GM12878 (cell line): ENCODE measurements around the gene PTCD3. TPM values are rescaled to one million over a fixed set of nuclear protein-coding genes. Genes with fewer than 3 reads are reported as not detected.

Source experiments
- ATAC-seq: fragments of 200-7000 bp; cut with Tn5 transposase; 3 replicates; pipeline ENCODE4 v1.9.1; 2020; ENCODE audit warnings: mild to moderate bottlenecking, moderate library complexity
- BruUV-seq: library from RNA; stranded (reverse); fragments of 400-500 nt; replicated peaks from 2 replicates; lab custom pipeline; 2021; lab: Mats Ljungman, UMichigan
- CTCF ChIA-PET: fragments of 300-600 bp; sonication (Branson Sonifier 250); formaldehyde crosslinking; extraction: SDS; loops from one replicate; lab custom pipeline; 2021; ENCODE audit warnings: inconsistent platforms; lab: Yijun Ruan, JAX
- POLR2A ChIA-PET: fragments of 350-600 bp; formaldehyde crosslinking; extraction: SDS; loops from one replicate; lab custom pipeline; 2021; ENCODE audit warnings: inconsistent platforms; lab: Charles Lee
- RAD21 ChIA-PET: fragments of 300-600 bp; sonication (Branson Sonifier 250); formaldehyde crosslinking; loops from one replicate; lab custom pipeline; 2023; ENCODE audit warnings: antibody characterized with exemption; ENCODE audit not compliant: unreplicated experiment; lab: Charles Lee
- SMC1A ChIA-PET: fragments of 300-600 bp; sonication (Branson Sonifier 250); formaldehyde crosslinking; loops from one replicate; lab custom pipeline; 2023; ENCODE audit not compliant: unreplicated experiment, uncharacterized antibody; lab: Charles Lee
- DNase-seq: peaks from one replicate; pipeline ENCODE4 v3.0.0-alpha.2; 2011; ENCODE audit warnings: low read depth, low spot score
- FAIRE-seq: peaks from 3 replicates; lab custom pipeline; 2011; peaks lifted over from hg19 to GRCh38; lab: Jason Lieb, UNC
- H2AFZ ChIP-seq: 2 replicates; pipeline ENCODE4 v1.6.0; 2011; ENCODE audit warnings: low read depth, low read length, control low read depth; ENCODE audit not compliant: control insufficient read depth
- H3K27ac ChIP-seq: 2 replicates; pipeline ENCODE4 v1.5.1; 2011; ENCODE audit warnings: control low read depth; ENCODE audit not compliant: control insufficient read depth, insufficient read depth
- H3K27me3 ChIP-seq, 2 experiments: replicated peaks in 1 of 2; 2 replicates each; pipeline versions ENCODE4 v1.6.0 to v1.6.1; 2011; ENCODE audit warnings: low read length in 1 of 2; ENCODE audit not compliant: control insufficient read depth in 2 of 2, insufficient read depth in 2 of 2
- H3K36me3 ChIP-seq, 2 experiments: 2 replicates each; pipeline ENCODE4 v1.5.1; 2011; ENCODE audit warnings: low read length in 1 of 2; ENCODE audit not compliant: control insufficient read depth in 2 of 2, insufficient read depth in 2 of 2
- H3K4me1 ChIP-seq: 2 replicates; pipeline ENCODE4 v1.6.1; 2011; ENCODE audit warnings: mild to moderate bottlenecking, low read length, moderate library complexity, mixed read lengths; ENCODE audit not compliant: control insufficient read depth, insufficient read depth
- H3K4me2 ChIP-seq: 2 replicates; pipeline ENCODE4 v1.6.0; 2011; ENCODE audit warnings: control low read depth; ENCODE audit not compliant: control insufficient read depth, insufficient read depth
- H3K4me3 ChIP-seq: fragments of 200-600 bp; sonication (generic); 2 replicates; pipeline ENCODE4 v1.5.1; 2016
- H3K79me2 ChIP-seq: 2 replicates; pipeline ENCODE4 v1.6.0; 2011; ENCODE audit warnings: low read length; ENCODE audit not compliant: control insufficient read depth, insufficient read depth
- H3K9ac ChIP-seq: 2 replicates; pipeline ENCODE4 v1.8.0; 2011; ENCODE audit warnings: low read length, control low read depth, mixed read lengths; ENCODE audit not compliant: control insufficient read depth, insufficient read depth
- H3K9me3 ChIP-seq: replicated peaks from 3 replicates; pipeline ENCODE4 v1.5.1; 2011; ENCODE audit warnings: mild to moderate bottlenecking, low read length; ENCODE audit not compliant: control insufficient read depth, insufficient read depth
- H4K20me1 ChIP-seq: 2 replicates; pipeline ENCODE4 v1.6.0; 2011; ENCODE audit not compliant: control insufficient read depth, insufficient read depth
- ATF7 ChIP-seq: fragments of 450-650 bp; IDR thresholded peaks from 2 replicates; pipeline ENCODE4 v1.6.1; 2016; ENCODE audit warnings: low read depth, mild to moderate bottlenecking
- CHD4 ChIP-seq: fragments of 200-600 bp; sonication (generic); IDR thresholded peaks from 2 replicates; pipeline ENCODE4 v1.6.1; 2016; ENCODE audit warnings: mild to moderate bottlenecking
- CTCF ChIP-seq, 3 experiments: IDR thresholded peaks in 2 of 3; conservative IDR thresholded peaks in 1 of 3; 2 replicates each; pipeline ENCODE4 v1.5.1; 2011; ENCODE audit warnings: low read depth in 3 of 3, low read length in 3 of 3, mild to moderate bottlenecking in 3 of 3, control low read depth in 2 of 3, moderate library complexity in 2 of 3, inconsistent platforms in 1 of 3, mixed read lengths in 1 of 3; ENCODE audit not compliant: control insufficient read depth in 2 of 3, insufficient read depth in 1 of 3; ENCODE audit errors: extremely low read depth in 1 of 3
- HDAC2 ChIP-seq: fragments of 200-600 bp; sonication (generic); IDR thresholded peaks from 2 replicates; pipeline ENCODE4 v1.6.1; 2017
- RAD21 ChIP-seq: IDR thresholded peaks from 2 replicates; pipeline ENCODE4 v1.6.1; 2011; ENCODE audit warnings: mild to moderate bottlenecking, low read depth, low read length, moderate library complexity; ENCODE audit not compliant: insufficient read depth
- ZNF622 ChIP-seq: fragments of 450-650 bp; IDR thresholded peaks from 2 replicates; pipeline ENCODE4 v1.6.1; 2017; ENCODE audit warnings: mild to moderate bottlenecking, inconsistent platforms
- WGBS: methylation state at CpG from one replicate; pipeline ENCODE4 v1.1.6; 2016; ENCODE audit warnings: low lambda C conversion rate; ENCODE audit not compliant: insufficient replicate concordance, insufficient coverage; ENCODE audit errors: missing lambda C conversion rate; 5-methylcytosine and 5-hydroxymethylcytosine counted together
- in situ Hi-C: fragments of 300-500 bp; cut with MboI; formaldehyde crosslinking; loops from 9 replicates; pipeline ENCODE4 v1.14.3; 2018; ENCODE audit warnings: mixed read lengths
- intact Hi-C: fragments of 100-400 bp; cut with micrococcal nuclease; formaldehyde crosslinking; loops from one replicate; pipeline ENCODE4 v1.14.2; 2022; ENCODE audit not compliant: unreplicated experiment
- polyA plus RNA-seq, 11 experiments: library from polyadenylated mRNA; depleted of rRNA in 4 of 11; unstranded in 6 of 11; stranded (reverse) in 5 of 11; fragments of >200 nt; fragmentation: Nextera tagmentation in 4 of 11; fragmentation: Illumina TruSeq in 1 of 11; extraction: Ambion mirVana in 4 of 11; extraction: Trizol in 1 of 11; gene quantifications; 1 replicate in 1 of 11; 2 replicates in 10 of 11; pipeline versions ENCODE4 v1.2.1 to v1.2.3, GENCODE V29; 2011 to 2016; ENCODE audit warnings: inconsistent platforms in 2 of 11, missing spikeins in 2 of 11, low read depth in 1 of 11
- total RNA-seq, 4 experiments: library from RNA; depleted of rRNA in 3 of 4; stranded (reverse); fragments of >200 nt in 3 of 4; fragmentation: Illumina TruSeq in 1 of 4; extraction: Trizol in 1 of 4; gene quantifications; 2 replicates each; pipeline versions ENCODE4 v1.2.1 to v1.2.3, GENCODE V29; 2013 to 2021

Gene PTCD3
- total and polyA plus RNA-seq, 10 of the 15 experiments (the other 5 are each of a cell fraction or from before 2014, with no cell fraction given) = 44.7 to 177 (median 127) TPM

- no peak for TF ChIP-seq ZNF622
- no peak for TF ChIP-seq ATF7
- peak; percentile 23 to 48 (median 44); a peak in 3 of 6 replicates for TF ChIP-seq CTCF (IDR thresholded peaks at IDR 0.05 in 2 of 3, conservative IDR thresholded peaks at IDR 0.05 in 1 of 3; ENCODE audit: control insufficient read depth in 2 of 3, extremely low read depth in 1 of 3, insufficient read depth in 1 of 3, low read depth in 3 of 3, low read length in 3 of 3)
- peak; percentile 26; the same call in 1 of the 2 replicates for TF ChIP-seq RAD21
- TF ChIP-seq CHD4 = no peak
- TF ChIP-seq HDAC2 = no peak
- TF ChIP-seq, all 136 proteins: peak for 2
- ChIA-PET POLR2A (no interaction called here), CTCF (interaction anchor here (0.5 to 3.9 kb wide), 18 partner anchors 8 to 342 kb away, joined by 3 to 12 read pairs (median 4); no protein-coding TSS in a partner anchor), RAD21 (interaction anchor here (0.7 to 1.3 kb wide), 4 partner anchors 8 to 261 kb away, joined by 3 to 4 read pairs (median 3); no protein-coding TSS in a partner anchor), SMC1A (interaction anchor here (0.9 to 1.7 kb wide), 6 partner anchors 16 to 411 kb away, joined by 3 to 4 read pairs (median 3); partner anchors contain the start of genes POLR1A and PTCD3)
- H3K27me3 ChIP-seq = no peaks in the 10 kb centered on the region
- in situ Hi-C loops (no loop called here), intact Hi-C loops (no loop called here)
- no peaks in the 10 kb centered on the region for H3K9me3 ChIP-seq
- no peak overlapping the region for H3K4me2 ChIP-seq
- no peaks in the 10 kb centered on the region for H3K79me2 ChIP-seq
- WGBS = 88% methylated on average over 14 of the region's 14 CpGs
- DNase-seq (no peak), FAIRE-seq (no peak), ATAC-seq (no peak)
- no peak overlapping the region for H3K27ac ChIP-seq
- H2AFZ ChIP-seq = no peak overlapping the region
- H3K36me3 ChIP-seq = peaks cover 14 to 16% of the 10 kb centered on the region in 2 experiments
- no TSS peak for BruUV-seq
- no peak overlapping the region for H3K4me3 ChIP-seq
- no peak overlapping the region for H3K9ac ChIP-seq
- no peaks in the 10 kb centered on the region for H3K4me1 ChIP-seq
- H4K20me1 ChIP-seq = no peaks in the 10 kb centered on the region
Measured at GRCh38 chr2:86087936-86088850, 17.8 kb upstream of the PTCD3 start.
